Thymus (tissue), 11 donors: ENCODE results near the gene ABHD5. TPM values are rescaled to one million over a fixed set of nuclear protein-coding genes. Genes with fewer than 3 reads are reported as not detected.

Experiments used
- DNase-seq, 9 donors: peaks; one replicate each; pipeline ENCODE4 v3.0.0-alpha.2; 2013; ENCODE audit warnings: low spot score in 9 of 9, low read depth in 6 of 9, missing footprints in 1 of 9
- H3K27ac ChIP-seq, 2 donors: one replicate each; pipeline ENCODE4 v1.5.1; 2013; ENCODE audit warnings: control low read depth in 1 of 2, low read depth in 1 of 2, low read length in 1 of 2, mild to moderate bottlenecking in 1 of 2, moderate library complexity in 1 of 2
- H3K27me3 ChIP-seq, 2 donors: one replicate each; pipeline ENCODE4 v1.5.1; 2013; ENCODE audit warnings: low read length in 1 of 2; ENCODE audit not compliant: control insufficient read depth in 2 of 2, insufficient read depth in 1 of 2
- H3K36me3 ChIP-seq, 2 donors: one replicate each; pipeline ENCODE4 v1.5.1; 2013; ENCODE audit warnings: low read length in 1 of 2, mild to moderate bottlenecking in 1 of 2, moderate library complexity in 1 of 2; ENCODE audit not compliant: control insufficient read depth in 2 of 2, insufficient read depth in 2 of 2
- H3K4me1 ChIP-seq, 2 donors: one replicate each; pipeline ENCODE4 v1.5.1; 2013; ENCODE audit warnings: low read length in 2 of 2; ENCODE audit not compliant: control insufficient read depth in 2 of 2, insufficient read depth in 2 of 2
- H3K4me3 ChIP-seq, 2 donors: one replicate each; pipeline ENCODE4 v1.5.1; 2013; ENCODE audit warnings: low read length in 2 of 2, control low read depth in 1 of 2, mild to moderate bottlenecking in 1 of 2
- H3K9me3 ChIP-seq, 2 donors: one replicate each; pipeline ENCODE4 v1.5.1; 2013; ENCODE audit warnings: low read length in 1 of 2, mild to moderate bottlenecking in 1 of 2; ENCODE audit not compliant: control insufficient read depth in 2 of 2, insufficient read depth in 1 of 2
- WGBS: extraction: QIAGEN DNeasy Blood & Tissue Kit; methylation state at CpG from one replicate; pipeline ENCODE4 v1.1.7; 2013; 5-methylcytosine and 5-hydroxymethylcytosine counted together
- polyA plus RNA-seq: library from polyadenylated mRNA; stranded (reverse); fragments of 200-250 nt; gene quantifications from one replicate; pipeline ENCODE4 v1.2.3, GENCODE V29; 2013
- total RNA-seq: library from RNA; stranded (reverse); fragments of 120-200 nt; gene quantifications from one replicate; pipeline ENCODE4 v1.2.4, GENCODE V29; 2013
- donor health status: healthy.

Gene ABHD5
- total and polyA plus RNA-seq, 2 donors, result 10.3 to 17.9 TPM

GRCh38 chr3:43774799-43775198 lies 84.1 kb downstream of the ABHD5 start:
- no peak overlapping the region for H3K4me3 ChIP-seq
- peaks cover 0 to 6% of the 10 kb centered on the region in 2 donors for H3K4me1 ChIP-seq
- no peaks in the 10 kb centered on the region for H3K9me3 ChIP-seq
- no peak overlapping the region for H3K27ac ChIP-seq
- WGBS, result 90% methylated on average over 4 of the region's 4 CpGs
- no peaks in the 10 kb centered on the region for H3K36me3 ChIP-seq
- no peaks in the 10 kb centered on the region for H3K27me3 ChIP-seq
- no peak for DNase-seq

- no peaks in the 10 kb centered on the region for H3K27me3 ChIP-seq
- no peaks in the 10 kb centered on the region for H3K36me3 ChIP-seq
- H3K27ac ChIP-seq, result no peak overlapping the region
- 95% methylated on average over 3 of the region's 3 CpGs for WGBS
- peaks cover 0 to 5% of the 10 kb centered on the region in 2 donors for H3K4me1 ChIP-seq
- no peak overlapping the region for H3K4me3 ChIP-seq
- H3K9me3 ChIP-seq, result no peaks in the 10 kb centered on the region
- no peak for DNase-seq
Observed at GRCh38 chr3:43776101-43776500, 85.4 kb downstream of the ABHD5 start.

GRCh38 chr3:43779850-43780249 lies 89.1 kb downstream of the ABHD5 start:
- DNase-seq, result no peak
- Histone ChIP-seq H3K9me3 (no peaks in the 10 kb centered on the region), H3K27ac (no peak overlapping the region), H3K36me3 (no peaks in the 10 kb centered on the region), H3K4me1 (peaks cover 0 to 6% of the 10 kb centered on the region in 2 donors), H3K4me3 (no peak overlapping the region), H3K27me3 (no peaks in the 10 kb centered on the region)
- WGBS, result 94% methylated on average over 3 of the region's 3 CpGs

GRCh38 chr3:43782541-43782940 lies 91.8 kb downstream of the ABHD5 start:
- no peaks in the 10 kb centered on the region for H3K9me3 ChIP-seq
- WGBS, result 25% methylated on average over 2 of the region's 2 CpGs
- H3K4me3 ChIP-seq, result no peak overlapping the region
- peaks cover 0 to 6% of the 10 kb centered on the region in 2 donors for H3K4me1 ChIP-seq
- H3K27ac ChIP-seq, result no peak overlapping the region
- DNase-seq, result no peak
- H3K27me3 ChIP-seq, result no peaks in the 10 kb centered on the region
- H3K36me3 ChIP-seq, result no peaks in the 10 kb centered on the region

Other genes with a start within 250 kb of the ABHD5 start
- 5.2 TPM for gene ANO10, start 68.9 kb upstream of the ABHD5 start, total RNA-seq
- 8.7 TPM for gene ANO10, start 68.9 kb upstream of the ABHD5 start, polyA plus RNA-seq